ENCODE results near the gene LILRA5. TPM values are rescaled to one million over a fixed set of nuclear protein-coding genes. Genes with fewer than 3 reads are reported as not detected.
"Not testable (repeated sequence)": the region's sequence is repeated elsewhere in the genome, so short reads cannot be mapped to it uniquely, and the experiment has no call there.

The LILRA5 gene
- total RNA-seq, 2 experiments from 2014 or later = not detected

DNA sequence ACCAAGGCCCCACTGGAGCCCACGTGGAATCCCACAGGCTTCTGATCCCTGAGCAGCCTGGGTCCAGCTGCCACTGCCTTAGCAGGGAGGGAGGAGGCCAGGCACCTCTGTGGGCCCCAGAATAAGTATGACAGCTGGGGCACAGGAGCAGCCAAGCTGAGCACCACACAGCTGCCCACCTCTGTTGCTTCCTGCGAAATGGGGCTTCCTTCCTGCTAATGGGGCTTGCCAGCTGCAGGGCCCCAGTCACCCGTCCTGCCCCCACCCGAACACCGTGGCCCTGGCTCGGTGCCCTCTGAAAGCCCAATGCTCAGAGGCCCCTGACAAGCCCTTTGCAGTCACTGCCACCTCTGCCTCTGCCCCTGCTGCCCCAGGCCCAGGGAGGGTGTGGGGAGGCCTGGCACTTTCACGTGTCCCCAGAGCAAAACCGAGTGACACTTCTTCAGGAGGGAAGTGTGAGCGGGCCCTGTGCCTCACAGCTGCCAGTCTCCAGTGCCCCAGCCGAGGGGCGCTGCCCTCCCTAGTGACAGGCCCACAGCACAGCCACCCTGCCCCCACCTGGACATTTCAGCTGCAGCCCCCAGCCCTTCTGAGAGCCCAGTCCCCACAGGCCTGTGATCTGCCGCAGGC, 27.4 kb downstream of the LILRA5 start:
- CTCF ChIA-PET, POLR2A ChIA-PET, H3K4me3 Mint-ChIP-seq: not testable (repeated sequence)

GRCh38 chr19:54282686-54283470, 30.1 kb downstream of the LILRA5 start:
- H3K4me3 Mint-ChIP-seq = no peak overlapping the region
- no peaks in the 10 kb centered on the region for H3K36me3 Mint-ChIP-seq (ENCODE audit: low read depth)
- ChIA-PET POLR2A (no interaction called here), CTCF (no interaction called here)
- H3K27me3 Mint-ChIP-seq = peaks cover 41% of the 10 kb centered on the region
- H3K9me3 Mint-ChIP-seq = no peaks in the 10 kb centered on the region
- no peak overlapping the region for H3K27ac Mint-ChIP-seq
- peaks cover 6% of the 10 kb centered on the region for H3K4me1 Mint-ChIP-seq
- no peak for DNase-seq

More for the DNA sequence above, 27.4 kb downstream of the LILRA5 start:
- not testable (repeated sequence) for H3K4me1 Mint-ChIP-seq; H3K36me3 Mint-ChIP-seq (ENCODE audit: low read depth); DNase-seq; H3K9me3 Mint-ChIP-seq; H3K27ac Mint-ChIP-seq
- peaks cover 38% of the 10 kb centered on the region for H3K27me3 Mint-ChIP-seq

- H3K4me1 Mint-ChIP-seq; DNase-seq; H3K9me3 Mint-ChIP-seq; CTCF ChIA-PET; H3K4me3 Mint-ChIP-seq; H3K36me3 Mint-ChIP-seq (ENCODE audit: low read depth); POLR2A ChIA-PET; H3K27ac Mint-ChIP-seq: not testable (repeated sequence)
- peaks cover 31% of the 10 kb centered on the region for H3K27me3 Mint-ChIP-seq
Observed at GRCh38 chr19:54281729-54282075, 31.3 kb downstream of the LILRA5 start.

DNA sequence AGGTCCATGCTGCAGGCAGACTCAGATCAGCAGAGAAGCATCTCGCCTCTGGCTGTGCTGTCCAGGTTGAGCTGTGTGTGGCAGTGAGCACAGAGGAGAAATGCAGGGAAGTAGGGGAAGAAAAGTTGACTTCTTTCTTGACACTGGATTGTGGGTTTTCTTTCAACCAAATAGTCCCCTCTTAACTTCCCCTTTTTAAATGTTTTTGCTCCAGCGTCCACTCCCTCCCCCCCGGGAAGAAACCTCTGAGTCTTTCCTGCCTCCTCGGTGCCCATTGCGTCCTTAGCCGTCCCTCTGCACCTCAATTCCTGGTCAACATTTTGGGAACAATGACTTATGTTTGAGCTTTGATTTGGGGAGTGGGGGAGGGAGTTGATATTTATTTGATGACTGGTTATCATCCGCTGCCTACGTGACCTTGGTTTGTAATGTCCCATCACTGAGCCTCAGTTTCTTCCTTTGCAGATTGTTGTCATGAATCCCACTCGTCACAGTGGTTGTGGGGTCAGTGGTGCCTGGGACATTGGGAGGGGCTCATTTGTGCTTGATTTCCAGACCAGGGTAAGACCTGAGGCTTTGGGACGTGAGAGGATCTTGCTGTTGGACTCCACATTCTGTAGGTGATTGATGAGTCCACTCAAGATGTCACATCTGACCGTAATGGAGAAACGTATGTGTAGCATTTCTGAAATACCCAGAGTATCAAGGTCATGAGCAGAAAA, 31.8 kb downstream of the LILRA5 start, which contains the start of gene LILRB2:
Gene LILRB2 (minus strand): TSS at position 104 of the 722 bp plus-strand sequence. CDS start 614 bp downstream, outside the sequence.
- H3K9me3 Mint-ChIP-seq = no peaks in the 10 kb centered on the region
- no peak within 1 kb of the TSS for H3K27ac Mint-ChIP-seq
- peaks cover 31% of the 10 kb centered on the region for H3K27me3 Mint-ChIP-seq
- H3K4me3 Mint-ChIP-seq = no peak within 1 kb of the TSS
- CTCF ChIA-PET = no interaction called here
- H3K36me3 Mint-ChIP-seq (ENCODE audit: low read depth) = no peaks in the 10 kb centered on the region
- peaks cover 6% of the 10 kb centered on the region for H3K4me1 Mint-ChIP-seq
- DNase-seq = no peak
- POLR2A ChIA-PET = no interaction called here

- H3K27ac Mint-ChIP-seq; CTCF ChIA-PET; H3K9me3 Mint-ChIP-seq; POLR2A ChIA-PET; DNase-seq; H3K4me1 Mint-ChIP-seq; H3K36me3 Mint-ChIP-seq (ENCODE audit: low read depth); H3K4me3 Mint-ChIP-seq: not testable (repeated sequence)
- peaks cover 31% of the 10 kb centered on the region for H3K27me3 Mint-ChIP-seq
Observed at GRCh38 chr19:54280441-54280840, 32.5 kb downstream of the LILRA5 start.

- H3K4me3 Mint-ChIP-seq; POLR2A ChIA-PET; H3K9me3 Mint-ChIP-seq; H3K27ac Mint-ChIP-seq; H3K4me1 Mint-ChIP-seq; DNase-seq; CTCF ChIA-PET; H3K36me3 Mint-ChIP-seq (ENCODE audit: low read depth): not testable (repeated sequence)
- peaks cover 31% of the 10 kb centered on the region for H3K27me3 Mint-ChIP-seq
Observed at GRCh38 chr19:54280025-54280424, 32.9 kb downstream of the LILRA5 start.

DNA sequence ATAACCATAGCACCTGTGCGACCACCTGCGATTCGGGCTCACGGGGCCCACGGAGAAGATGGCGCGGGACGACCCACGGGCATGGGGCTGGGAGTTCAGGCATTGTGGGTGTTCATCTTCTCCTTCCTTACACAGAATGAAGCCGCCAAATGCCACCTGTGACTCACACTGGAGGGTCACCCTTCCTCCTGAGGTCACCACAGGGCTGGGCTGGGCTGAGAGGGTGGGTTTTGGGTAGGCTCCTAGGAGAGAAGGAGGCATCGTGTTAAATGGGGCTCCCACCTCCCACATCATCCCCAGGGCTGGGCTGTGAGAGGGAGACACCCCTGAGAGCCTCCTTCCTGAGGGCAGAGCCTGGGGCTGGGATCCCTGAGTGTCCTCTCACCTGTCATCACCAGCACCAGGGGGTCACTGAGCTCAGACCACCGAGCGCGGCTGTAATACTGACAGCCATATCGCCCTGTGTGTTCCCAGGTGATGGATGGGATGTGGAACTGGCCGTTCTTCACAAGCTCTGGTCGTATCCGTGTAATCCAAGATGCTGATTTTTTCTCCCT, 33.5 kb downstream of the LILRA5 start:
- no peak overlapping the region for H3K4me3 Mint-ChIP-seq
- no peaks in the 10 kb centered on the region for H3K36me3 Mint-ChIP-seq (ENCODE audit: low read depth)
- DNase-seq = no peak
- ChIA-PET CTCF (no interaction called here), POLR2A (no interaction called here)
- no peaks in the 10 kb centered on the region for H3K9me3 Mint-ChIP-seq
- peaks cover 6% of the 10 kb centered on the region for H3K4me1 Mint-ChIP-seq
- no peak overlapping the region for H3K27ac Mint-ChIP-seq
- peaks cover 28% of the 10 kb centered on the region for H3K27me3 Mint-ChIP-seq

GRCh38 chr19:54278571-54279195, 34.3 kb downstream of the LILRA5 start:
- H3K27me3 Mint-ChIP-seq = peaks cover 28% of the 10 kb centered on the region
- H3K27ac Mint-ChIP-seq; H3K36me3 Mint-ChIP-seq (ENCODE audit: low read depth); H3K9me3 Mint-ChIP-seq; CTCF ChIA-PET; POLR2A ChIA-PET; H3K4me3 Mint-ChIP-seq; H3K4me1 Mint-ChIP-seq; DNase-seq: not testable (repeated sequence)

DNA sequence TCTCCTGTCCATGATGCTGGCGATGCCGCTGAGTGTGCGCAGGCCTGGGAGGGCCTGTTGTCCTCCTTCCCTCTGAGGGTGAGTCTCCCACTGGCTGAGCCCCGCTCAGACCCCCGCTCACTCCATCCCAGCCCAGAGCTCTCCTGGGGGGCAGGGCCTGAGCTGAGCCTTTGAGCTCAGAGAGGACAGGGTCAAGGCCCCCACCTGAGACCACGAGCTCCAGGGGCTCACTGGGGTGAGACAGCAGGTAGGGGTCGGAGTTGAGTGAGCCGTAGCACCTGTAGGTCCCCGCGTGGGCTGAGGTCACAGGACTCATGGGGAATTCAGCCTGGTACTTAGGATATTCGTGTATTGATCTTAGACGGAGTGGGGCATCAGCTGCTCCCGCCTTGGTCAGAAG, 34.9 kb downstream of the LILRA5 start:
- CTCF ChIA-PET; DNase-seq; H3K9me3 Mint-ChIP-seq; H3K4me1 Mint-ChIP-seq; POLR2A ChIA-PET; H3K4me3 Mint-ChIP-seq; H3K36me3 Mint-ChIP-seq (ENCODE audit: low read depth); H3K27ac Mint-ChIP-seq: not testable (repeated sequence)
- peaks cover 29% of the 10 kb centered on the region for H3K27me3 Mint-ChIP-seq

GRCh38 chr19:54277111-54277615, 35.8 kb downstream of the LILRA5 start:
- H3K4me1 Mint-ChIP-seq; POLR2A ChIA-PET; DNase-seq; H3K4me3 Mint-ChIP-seq; H3K9me3 Mint-ChIP-seq; H3K36me3 Mint-ChIP-seq (ENCODE audit: low read depth); H3K27ac Mint-ChIP-seq; CTCF ChIA-PET: not testable (repeated sequence)
- H3K27me3 Mint-ChIP-seq = peaks cover 26% of the 10 kb centered on the region

- ChIA-PET POLR2A (no interaction called here), CTCF (no interaction called here)
- no peak overlapping the region for H3K4me3 Mint-ChIP-seq
- H3K9me3 Mint-ChIP-seq = no peaks in the 10 kb centered on the region
- H3K36me3 Mint-ChIP-seq (ENCODE audit: low read depth) = no peaks in the 10 kb centered on the region
- DNase-seq = no peak
- peaks cover 20% of the 10 kb centered on the region for H3K27me3 Mint-ChIP-seq
- no peak overlapping the region for H3K27ac Mint-ChIP-seq
- no peaks in the 10 kb centered on the region for H3K4me1 Mint-ChIP-seq
Observed at GRCh38 chr19:54275951-54276350, 37.0 kb downstream of the LILRA5 start.

- H3K4me3 Mint-ChIP-seq; DNase-seq; CTCF ChIA-PET; H3K27ac Mint-ChIP-seq; POLR2A ChIA-PET; H3K9me3 Mint-ChIP-seq; H3K36me3 Mint-ChIP-seq (ENCODE audit: low read depth); H3K4me1 Mint-ChIP-seq: not testable (repeated sequence)
- H3K27me3 Mint-ChIP-seq = peaks cover 12% of the 10 kb centered on the region
Observed at GRCh38 chr19:54274516-54274915, 38.5 kb downstream of the LILRA5 start.

- no peaks in the 10 kb centered on the region for H3K36me3 Mint-ChIP-seq (ENCODE audit: low read depth)
- H3K9me3 Mint-ChIP-seq = no peaks in the 10 kb centered on the region
- no peak overlapping the region for H3K27ac Mint-ChIP-seq
- CTCF ChIA-PET = no interaction called here
- POLR2A ChIA-PET = no interaction called here
- H3K4me1 Mint-ChIP-seq = no peaks in the 10 kb centered on the region
- peaks cover 12% of the 10 kb centered on the region for H3K27me3 Mint-ChIP-seq
- DNase-seq = no peak
- H3K4me3 Mint-ChIP-seq = no peak overlapping the region
Observed at GRCh38 chr19:54273821-54274220, 39.1 kb downstream of the LILRA5 start.

Data from activated CD4-positive, alpha-beta T cell treated with anti-CD3 and anti-CD28 coated beads, Interleukin-2, amount 10 ng/mL, durations not matched to agents 7 days and 5 days (primary cell).